Measurements from ENCODE around the gene DUXB. TPM values are rescaled to one million over a fixed set of nuclear protein-coding genes. Genes with fewer than 3 reads are reported as not detected.

The DUXB gene
- total RNA-seq, 1 donor from 2014 or later: not detected

GRCh38 chr16:75726390-75726789 is 25.1 kb upstream of the DUXB start, which contains the start of gene CPHXL:
Gene CPHXL, minus strand, starts transcription at chr16:75726490. Its CDS starts 48 bp downstream, at chr16:75726442.
- no peaks in the 10 kb centered on the region for H3K4me1 Mint-ChIP-seq
- no peak for DNase-seq (ENCODE audit: low spot score)
- H3K27me3 Mint-ChIP-seq (ENCODE audit: insufficient read depth, low read depth): peaks cover 4% of the 10 kb centered on the region
- Histone ChIP-seq H3K4me3 (no peak within 1 kb of the TSS), H3K4me2 (no peak within 1 kb of the TSS), H4K20me1 (ENCODE audit: low read depth) (no peaks in the 10 kb centered on the region), H2AFZ (replicated peaks) (no peak within 1 kb of the TSS), H3K9me3 (ENCODE audit: low read depth) (no peaks in the 10 kb centered on the region), H3F3A (ENCODE audit: low read depth) (no peaks in the 10 kb centered on the region), H3K36me3 (no peaks in the 10 kb centered on the region), H3K79me2 (ENCODE audit: low read depth) (no peaks in the 10 kb centered on the region), H3K27ac (no peak within 1 kb of the TSS), H3K4me1 (no peaks in the 10 kb centered on the region), H3K27me3 (no peaks in the 10 kb centered on the region), H3K9ac (no peak within 1 kb of the TSS)
- TF ChIP-seq EZH2phosphoT487 (IDR thresholded peaks at IDR 0.05): no peak
- no peak for TF ChIP-seq EZH2 (IDR thresholded peaks at IDR 0.05)
- TF ChIP-seq CTCF (IDR thresholded peaks at IDR 0.05): no peak
- H3K4me3 Mint-ChIP-seq: no peak within 1 kb of the TSS
- H3K9me3 Mint-ChIP-seq: no peaks in the 10 kb centered on the region
- H3K36me3 Mint-ChIP-seq: no peaks in the 10 kb centered on the region
- H3K27ac Mint-ChIP-seq: no peak within 1 kb of the TSS

GRCh38 chr16:75718452-75718851 is 17.2 kb upstream of the DUXB start:
- peaks cover 4% of the 10 kb centered on the region for H3K9me3 ChIP-seq (ENCODE audit: low read depth)
- H3K4me2 ChIP-seq: no peak overlapping the region
- H4K20me1 ChIP-seq (ENCODE audit: low read depth): no peaks in the 10 kb centered on the region
- no peaks in the 10 kb centered on the region for H3K27me3 ChIP-seq
- H3K36me3 Mint-ChIP-seq: no peaks in the 10 kb centered on the region
- H3K9me3 Mint-ChIP-seq: peaks cover 11% of the 10 kb centered on the region
- no peaks in the 10 kb centered on the region for H3F3A ChIP-seq (ENCODE audit: low read depth)
- no peak overlapping the region for H3K27ac ChIP-seq
- H3K36me3 ChIP-seq: no peaks in the 10 kb centered on the region
- no peak overlapping the region for H2AFZ ChIP-seq (replicated peaks)
- H3K4me1 Mint-ChIP-seq: no peaks in the 10 kb centered on the region
- no peaks in the 10 kb centered on the region for H3K4me1 ChIP-seq
- no peaks in the 10 kb centered on the region for H3K27me3 Mint-ChIP-seq (ENCODE audit: insufficient read depth, low read depth)
- no peak overlapping the region for H3K4me3 Mint-ChIP-seq
- no peak for DNase-seq (ENCODE audit: low spot score)
- H3K79me2 ChIP-seq (ENCODE audit: low read depth): no peaks in the 10 kb centered on the region
- no peak overlapping the region for H3K4me3 ChIP-seq
- H3K27ac Mint-ChIP-seq: no peak overlapping the region
- no peak overlapping the region for H3K9ac ChIP-seq
- no peak for TF ChIP-seq EZH2phosphoT487 (IDR thresholded peaks at IDR 0.05)
- TF ChIP-seq EZH2 (IDR thresholded peaks at IDR 0.05): no peak
- no peak for TF ChIP-seq CTCF (IDR thresholded peaks at IDR 0.05)

- H3F3A ChIP-seq (ENCODE audit: low read depth): no peaks in the 10 kb centered on the region
- H3K4me2 ChIP-seq: no peak overlapping the region
- no peaks in the 10 kb centered on the region for H3K4me1 ChIP-seq
- no peaks in the 10 kb centered on the region for H3K27me3 ChIP-seq
- Mint-ChIP-seq H3K27me3 (ENCODE audit: insufficient read depth, low read depth) (peaks cover 2% of the 10 kb centered on the region), H3K27ac (no peak overlapping the region), H3K4me3 (no peak overlapping the region), H3K9me3 (peaks cover 20% of the 10 kb centered on the region), H3K36me3 (no peaks in the 10 kb centered on the region), H3K4me1 (no peaks in the 10 kb centered on the region)
- peaks cover 13% of the 10 kb centered on the region for H3K9me3 ChIP-seq (ENCODE audit: low read depth)
- H3K4me3 ChIP-seq: no peak overlapping the region
- no peak for DNase-seq (ENCODE audit: low spot score)
- H3K36me3 ChIP-seq: no peaks in the 10 kb centered on the region
- no peak overlapping the region for H3K27ac ChIP-seq
- TF ChIP-seq EZH2 (IDR thresholded peaks at IDR 0.05): no peak
- no peak for TF ChIP-seq CTCF (IDR thresholded peaks at IDR 0.05)
- no peak for TF ChIP-seq EZH2phosphoT487 (IDR thresholded peaks at IDR 0.05)
- H3K9ac ChIP-seq: no peak overlapping the region
- H3K79me2 ChIP-seq (ENCODE audit: low read depth): no peaks in the 10 kb centered on the region
- no peaks in the 10 kb centered on the region for H4K20me1 ChIP-seq (ENCODE audit: low read depth)
- no peak overlapping the region for H2AFZ ChIP-seq (replicated peaks)
Measured at GRCh38 chr16:75714661-75715060, 13.4 kb upstream of the DUXB start.
